MCF 10A (cell line): ENCODE measurements around the gene C6orf52. TPM values are rescaled to one million over a fixed set of nuclear protein-coding genes. Genes with fewer than 3 reads are reported as not detected.

Source experiments
- BruUV-seq: library from RNA; stranded (reverse); fragments of 400-500 nt; replicated peaks from 2 replicates; lab custom pipeline; 2021; lab: Mats Ljungman, UMichigan
- CTCF ChIA-PET: fragments of 300-600 bp; sonication (Branson Sonifier 250); formaldehyde crosslinking; extraction: SDS; loops from one replicate; lab custom pipeline; 2021; ENCODE audit warnings: antibody characterized with exemption, inconsistent platforms; lab: Yijun Ruan, JAX
- POLR2A ChIA-PET: fragments of 300-600, 350-650 bp; sonication (Branson Sonifier 250); formaldehyde crosslinking; extraction: SDS; loops from one replicate; lab custom pipeline; 2020; ENCODE audit warnings: antibody characterized with exemption, inconsistent platforms; lab: Yijun Ruan, JAX
- DNase-seq: peaks from one replicate; pipeline ENCODE4 v3.0.0-alpha.2; 2018; ENCODE audit not compliant: unreplicated experiment
- H3K27ac Mint-ChIP-seq: one replicate; pipeline ENCODE4 v1.8.0; 2022; ENCODE audit warnings: mild to moderate bottlenecking, low read depth, mixed read lengths; ENCODE audit not compliant: unreplicated experiment
- H3K27me3 Mint-ChIP-seq: one replicate; pipeline ENCODE4 v1.8.0; 2022; ENCODE audit warnings: mixed read lengths; ENCODE audit not compliant: insufficient read depth, unreplicated experiment
- H3K36me3 Mint-ChIP-seq: one replicate; pipeline ENCODE4 v1.8.0; 2022; ENCODE audit warnings: mild to moderate bottlenecking, moderate library complexity, mixed read lengths; ENCODE audit not compliant: insufficient read depth, unreplicated experiment
- H3K4me1 Mint-ChIP-seq: one replicate; pipeline ENCODE4 v1.8.0; 2022; ENCODE audit warnings: mixed read lengths; ENCODE audit not compliant: insufficient read depth, unreplicated experiment
- H3K4me3 Mint-ChIP-seq: one replicate; pipeline ENCODE4 v1.8.0; 2022; ENCODE audit warnings: mild to moderate bottlenecking, moderate library complexity, mixed read lengths; ENCODE audit not compliant: unreplicated experiment
- H3K9me3 Mint-ChIP-seq: one replicate; pipeline ENCODE4 v1.8.0; 2022; ENCODE audit warnings: mixed read lengths; ENCODE audit not compliant: unreplicated experiment
- CTCF ChIP-seq: fragments of 200-600 bp; IDR thresholded peaks from one replicate; pipeline ENCODE4 v1.8.0; 2022; ENCODE audit warnings: antibody characterized with exemption, mild to moderate bottlenecking; ENCODE audit not compliant: unreplicated experiment
- intact Hi-C: fragments of 100-400 bp; cut with micrococcal nuclease; formaldehyde crosslinking; loops from 2 replicates; pipeline ENCODE4 v1.14.1; 2022
- total RNA-seq: library from RNA; stranded (reverse); gene quantifications from 2 replicates; pipeline ENCODE4 v1.2.3, GENCODE V29; 2022

The C6orf52 gene
- total RNA-seq, 1 experiment from 2014 or later, result 5.0 TPM

- intact Hi-C loops, result no loop called here
- DNase-seq, result no peak
- no peaks in the 10 kb centered on the region for H3K36me3 Mint-ChIP-seq
- H3K9me3 Mint-ChIP-seq, result no peaks in the 10 kb centered on the region
- peaks cover 12% of the 10 kb centered on the region for H3K27me3 Mint-ChIP-seq
- ChIA-PET POLR2A (no interaction called here), CTCF (no interaction called here)
- TF ChIP-seq CTCF, result no peak
- no peaks in the 10 kb centered on the region for H3K4me1 Mint-ChIP-seq
- BruUV-seq, result no TSS peak
- no peak overlapping the region for H3K4me3 Mint-ChIP-seq
- H3K27ac Mint-ChIP-seq, result no peak overlapping the region
These were observed 38.8 kb downstream of the C6orf52 start for GRCh38 chr6:10655508-10656055.

- no peak overlapping the region for H3K27ac Mint-ChIP-seq
- H3K9me3 Mint-ChIP-seq, result peaks cover 7% of the 10 kb centered on the region
- no TSS peak for BruUV-seq
- no peaks in the 10 kb centered on the region for H3K27me3 Mint-ChIP-seq
- no peaks in the 10 kb centered on the region for H3K36me3 Mint-ChIP-seq
- ChIA-PET POLR2A (no interaction called here), CTCF (no interaction called here)
- TF ChIP-seq CTCF, result no peak
- no peak for DNase-seq
- H3K4me1 Mint-ChIP-seq, result no peaks in the 10 kb centered on the region
- H3K4me3 Mint-ChIP-seq, result no peak overlapping the region
- intact Hi-C loops, result no loop called here
These were observed 50.2 kb downstream of the C6orf52 start for GRCh38 chr6:10644225-10644624.

GRCh38 chr6:10643201-10643651 is 51.2 kb downstream of the C6orf52 start:
- H3K9me3 Mint-ChIP-seq, result peaks cover 7% of the 10 kb centered on the region
- H3K27ac Mint-ChIP-seq, result no peak overlapping the region
- H3K4me1 Mint-ChIP-seq, result no peaks in the 10 kb centered on the region
- no peak for DNase-seq
- CTCF ChIA-PET, result no interaction called here
- no TSS peak for BruUV-seq
- H3K36me3 Mint-ChIP-seq, result no peaks in the 10 kb centered on the region
- no peak overlapping the region for H3K4me3 Mint-ChIP-seq
- POLR2A ChIA-PET, result no interaction called here
- intact Hi-C loops, result no loop called here
- TF ChIP-seq CTCF, result no peak
- H3K27me3 Mint-ChIP-seq, result no peaks in the 10 kb centered on the region

GRCh38 chr6:10641528-10641927 is 52.9 kb downstream of the C6orf52 start:
- Mint-ChIP-seq H3K36me3 (no peaks in the 10 kb centered on the region), H3K4me1 (no peaks in the 10 kb centered on the region), H3K27me3 (no peaks in the 10 kb centered on the region), H3K4me3 (no peak overlapping the region), H3K9me3 (peaks cover 7% of the 10 kb centered on the region), H3K27ac (no peak overlapping the region)
- POLR2A ChIA-PET, result no interaction called here
- CTCF ChIA-PET, result no interaction called here
- no TSS peak for BruUV-seq
- intact Hi-C loops, result no loop called here
- DNase-seq, result no peak
- TF ChIP-seq CTCF, result no peak
